HEK293 (cell line): ENCODE data around the gene GNL3.
A peak's percentile ranks its signal among the peaks of the same experiment; 100 is the strongest.

Experiments used
- CTCF ChIA-PET: fragments of 350-600 bp; formaldehyde crosslinking; extraction: SDS; loops from one replicate; lab custom pipeline; 2021; ENCODE audit warnings: antibody characterized with exemption; lab: Yijun Ruan, JAX
- POLR2A ChIA-PET: fragments of 300-600 bp; formaldehyde crosslinking; extraction: SDS; loops from one replicate; lab custom pipeline; 2020; ENCODE audit warnings: antibody characterized with exemption, inconsistent platforms; lab: Yijun Ruan, JAX
- H3K27ac ChIP-seq: fragments of 200-500 bp; sonication (Bioruptor generic); 2 replicates; pipeline ENCODE4 v1.5.1; 2014; ENCODE audit warnings: low read depth, low read length, control low read depth, inconsistent platforms; ENCODE audit errors: extremely low read depth
- H3K36me3 ChIP-seq, 2 experiments: fragments of 200-500 bp in 1 of 2; sonication (Bioruptor generic) in 1 of 2; 1 replicate in 1 of 2; 2 replicates in 1 of 2; pipeline ENCODE4 v1.5.1; 2014 to 2017; ENCODE audit warnings: inconsistent platforms in 2 of 2, low read length in 2 of 2; ENCODE audit not compliant: control insufficient read depth in 2 of 2, insufficient read depth in 1 of 2
- H3K4me1 ChIP-seq: fragments of 200-500 bp; sonication (Bioruptor generic); 2 replicates; pipeline ENCODE4 v1.5.1; 2014; ENCODE audit warnings: mild to moderate bottlenecking, low read length, inconsistent platforms; ENCODE audit not compliant: control insufficient read depth, insufficient read depth
- H3K4me3 ChIP-seq: 2 replicates; pipeline ENCODE4 v1.5.1; 2011; ENCODE audit warnings: low read depth, mild to moderate bottlenecking, control low read depth, low read length, moderate library complexity
- H3K9me3 ChIP-seq: fragments of 200-500 bp; sonication (Bioruptor generic); 2 replicates; pipeline ENCODE4 v1.5.1; 2014; ENCODE audit warnings: low read depth, low read length, inconsistent platforms; ENCODE audit not compliant: control insufficient read depth, insufficient read depth
- BCL11B ChIP-seq: fragments of 450-650 bp; formaldehyde crosslinking; IDR thresholded peaks from 2 replicates; pipeline ENCODE4 v1.5.1; 2016; ENCODE audit warnings: low read depth, missing biosample characterization, missing genetic modification characterization
- CTCF ChIP-seq: fragments of 450-650 bp; formaldehyde crosslinking; IDR thresholded peaks from 2 replicates; pipeline ENCODE4 v1.5.1; 2016; ENCODE audit warnings: missing biosample characterization, missing genetic modification characterization
- PRDM6 ChIP-seq: fragments of 450-650 bp; formaldehyde crosslinking; IDR thresholded peaks from 2 replicates; pipeline ENCODE4 v1.5.1; 2017; ENCODE audit warnings: missing biosample characterization, missing genetic modification characterization
- SP7 ChIP-seq: fragments of 450-650 bp; formaldehyde crosslinking; IDR thresholded peaks from 2 replicates; pipeline ENCODE4 v1.5.1; 2016; ENCODE audit warnings: missing biosample characterization, missing genetic modification characterization
- ZBTB8A ChIP-seq: fragments of 450-650 bp; formaldehyde crosslinking; IDR thresholded peaks from 2 replicates; pipeline ENCODE4 v1.5.1; 2016; ENCODE audit warnings: missing biosample characterization, missing genetic modification characterization
- ZNF114 ChIP-seq: fragments of 450-650 bp; formaldehyde crosslinking; IDR thresholded peaks from 2 replicates; pipeline ENCODE4 v1.5.0; 2017; ENCODE audit warnings: missing biosample characterization, missing genetic modification characterization
- ZNF23 ChIP-seq: fragments of 450-650 bp; formaldehyde crosslinking; IDR thresholded peaks from 2 replicates; pipeline ENCODE4 v1.5.1; 2016; ENCODE audit warnings: missing biosample characterization, missing genetic modification characterization, borderline replicate concordance
- ZNF37A ChIP-seq: fragments of 450-650 bp; IDR thresholded peaks from 2 replicates; pipeline ENCODE4 v1.5.1; 2018; ENCODE audit warnings: missing biosample characterization, missing genetic modification characterization
- ZNF449 ChIP-seq: fragments of 450-650 bp; formaldehyde crosslinking; IDR thresholded peaks from 2 replicates; pipeline ENCODE4 v1.5.1; 2017; ENCODE audit warnings: missing biosample characterization, mild to moderate bottlenecking, missing genetic modification characterization, moderate library complexity
- ZNF514 ChIP-seq: fragments of 450-650 bp; formaldehyde crosslinking; IDR thresholded peaks from 2 replicates; pipeline ENCODE4 v1.5.1; 2016; ENCODE audit warnings: missing biosample characterization, missing genetic modification characterization
- ZNF621 ChIP-seq: fragments of 450-650 bp; formaldehyde crosslinking; IDR thresholded peaks from 2 replicates; pipeline ENCODE4 v1.5.1; 2017; ENCODE audit warnings: missing biosample characterization, missing genetic modification characterization
- ZNF670 ChIP-seq: fragments of 450-650 bp; formaldehyde crosslinking; IDR thresholded peaks from 2 replicates; pipeline ENCODE4 v1.5.1; 2016; ENCODE audit warnings: missing biosample characterization, missing genetic modification characterization, low read depth
- ZNF692 ChIP-seq: fragments of 450-650 bp; formaldehyde crosslinking; IDR thresholded peaks from 2 replicates; pipeline ENCODE4 v1.5.1; 2016; ENCODE audit warnings: missing biosample characterization, missing genetic modification characterization
- ZNF701 ChIP-seq: fragments of 450-650 bp; formaldehyde crosslinking; IDR thresholded peaks from 2 replicates; pipeline ENCODE4 v1.5.1; 2016; ENCODE audit warnings: missing biosample characterization, missing genetic modification characterization
- ZNF76 ChIP-seq: fragments of 450-650 bp; formaldehyde crosslinking; IDR thresholded peaks from 2 replicates; pipeline ENCODE4; 2016; ENCODE audit warnings: low read depth, missing biosample characterization, missing genetic modification characterization, borderline replicate concordance
- ZSCAN18 ChIP-seq: fragments of 450-650 bp; formaldehyde crosslinking; IDR thresholded peaks from 2 replicates; pipeline ENCODE4 v1.5.1; 2016; ENCODE audit warnings: missing biosample characterization, missing genetic modification characterization

The GNL3 gene

GRCh38 chr3:52678265-52679198 is 7.3 kb upstream of the GNL3 start:
- H3K27ac ChIP-seq, result no peak overlapping the region
- H3K4me1 ChIP-seq, result no peaks in the 10 kb centered on the region
- no peaks in the 10 kb centered on the region for H3K9me3 ChIP-seq
- no peak for TF ChIP-seq PRDM6 (tag by site-specific recombination)
- no peak for TF ChIP-seq ZSCAN18 (tag by site-specific recombination)
- no peak for TF ChIP-seq ZNF23 (tag by site-specific recombination)
- 0 out of 2 replicates have a peak, but pooled peaks have one; percentile 43 for TF ChIP-seq ZNF692 (tag by site-specific recombination)
- TF ChIP-seq SP7 (tag by site-specific recombination), result no peak
- CTCF ChIA-PET, result no interaction called here
- POLR2A ChIA-PET, result no interaction called here
- H3K36me3 ChIP-seq, result peaks cover 9 to 70% of the 10 kb centered on the region in 2 experiments
- no peak overlapping the region for H3K4me3 ChIP-seq

- POLR2A ChIA-PET, result no interaction called here
- Histone ChIP-seq H3K27ac (no peak overlapping the region), H3K36me3 (peaks cover 9 to 70% of the 10 kb centered on the region in 2 experiments), H3K9me3 (no peaks in the 10 kb centered on the region), H3K4me3 (no peak overlapping the region), H3K4me1 (peaks cover 2% of the 10 kb centered on the region; the same call in 1 of the 2 replicates)
- no peak for TF ChIP-seq ZNF114 (tag by site-specific recombination)
- no peak for TF ChIP-seq CTCF
- no peak for TF ChIP-seq ZNF449 (tag by site-specific recombination)
- TF ChIP-seq ZNF701 (tag by site-specific recombination), result no peak
- TF ChIP-seq ZNF514 (tag by site-specific recombination), result no peak
- no peak for TF ChIP-seq ZNF621
- CTCF ChIA-PET, result no interaction called here
Observed at GRCh38 chr3:52679199-52679538, 6.7 kb upstream of the GNL3 start.

- Histone ChIP-seq H3K27ac (no peak overlapping the region), H3K4me3 (no peak overlapping the region), H3K36me3 (peaks cover 9 to 68% of the 10 kb centered on the region in 2 experiments), H3K9me3 (no peaks in the 10 kb centered on the region), H3K4me1 (peaks cover 2% of the 10 kb centered on the region; the same call in 1 of the 2 replicates)
- ChIA-PET CTCF (no interaction called here), POLR2A (no interaction called here)
- no peak for TF ChIP-seq ZNF37A (tag by site-specific recombination)
- no peak for TF ChIP-seq BCL11B (tag by site-specific recombination)
- TF ChIP-seq ZNF76 (tag by site-specific recombination), result no peak
- no peak for TF ChIP-seq ZBTB8A (tag by site-specific recombination)
- no peak for TF ChIP-seq ZNF670 (tag by site-specific recombination)
Observed at GRCh38 chr3:52679811-52680210, 6.0 kb upstream of the GNL3 start.
